Measurements from ENCODE around the gene USH1G.

The USH1G gene

GRCh38 chr17:74901353-74902135 lies 21.5 kb downstream of the USH1G start:
- DNase-seq: no peak

- DNase-seq: no peak
Measured at GRCh38 chr17:74900208-74900607, 22.8 kb downstream of the USH1G start.

GRCh38 chr17:74898376-74898946 lies 24.6 kb downstream of the USH1G start:
- peak; percentile 30 for DNase-seq

- no peak for DNase-seq
Measured at GRCh38 chr17:74893936-74894671, 29.0 kb downstream of the USH1G start.

GRCh38 chr17:74892974-74893911 lies 29.8 kb downstream of the USH1G start, which contains the start of gene FADS6:
Gene FADS6 (minus strand): TSS chr17:74893633. CDS start chr17:74893595, 38 bp downstream.
- no peak for DNase-seq

DNA sequence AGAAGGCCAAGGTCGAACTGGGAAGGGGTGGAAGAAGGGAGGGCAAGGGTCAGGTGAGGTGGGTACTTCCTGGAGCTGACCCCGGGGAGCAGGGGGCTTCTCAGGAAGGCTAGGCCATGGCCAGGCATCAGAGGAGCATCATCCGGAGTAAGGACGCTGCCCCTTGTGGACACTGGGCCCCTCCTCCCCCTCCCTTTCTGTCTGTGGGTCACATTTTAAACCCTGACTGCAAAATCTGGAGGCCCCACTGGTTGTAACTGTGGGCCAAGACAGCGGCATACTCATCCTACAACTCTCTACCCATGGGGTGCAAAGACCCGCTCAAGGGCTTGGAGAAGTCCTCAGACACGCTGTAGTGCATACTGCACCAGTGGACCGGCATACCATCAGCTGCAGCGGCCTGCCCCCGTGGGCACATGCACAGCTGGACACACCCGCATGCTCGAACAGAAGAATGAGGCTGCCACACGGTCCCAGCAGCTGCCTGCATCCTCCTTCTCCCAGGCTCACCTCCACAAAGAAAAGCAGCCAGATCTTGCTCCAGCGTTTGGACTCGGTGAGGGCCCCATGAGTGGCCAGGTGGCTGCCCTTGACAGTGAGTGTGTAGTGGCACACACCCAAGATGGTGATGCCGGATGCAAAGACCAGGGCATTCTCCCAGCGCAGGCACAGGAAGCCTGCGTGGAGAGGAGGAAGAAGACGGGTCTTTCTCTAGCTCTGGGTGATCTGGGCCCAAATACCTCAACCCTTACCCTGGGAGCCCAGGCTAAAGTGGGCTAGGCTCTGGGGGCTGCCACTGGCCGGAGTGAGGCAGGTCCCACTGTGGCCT lies 30.8 kb downstream of the USH1G start:
- DNase-seq: no peak

DNA sequence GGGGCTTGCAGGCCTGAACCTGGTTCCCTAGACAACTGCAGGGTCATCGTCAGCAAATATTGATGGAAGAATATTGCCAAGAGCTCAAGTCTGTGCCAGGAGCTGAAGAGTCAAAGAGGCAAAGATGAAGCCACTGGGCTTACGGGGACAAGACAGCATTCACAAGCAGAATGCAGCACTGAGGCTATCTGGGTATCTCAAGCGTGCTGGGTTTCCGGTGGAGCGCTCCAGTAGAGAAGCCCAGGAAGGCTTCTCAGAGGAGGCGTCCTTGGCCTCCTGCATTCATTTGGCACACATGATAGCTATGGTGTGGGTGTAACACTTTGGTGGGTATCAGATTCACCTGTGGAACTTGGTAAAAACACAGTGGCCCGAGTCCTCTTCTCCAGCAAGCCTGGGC lies 32.5 kb downstream of the USH1G start:
- DNase-seq: no peak

DNA sequence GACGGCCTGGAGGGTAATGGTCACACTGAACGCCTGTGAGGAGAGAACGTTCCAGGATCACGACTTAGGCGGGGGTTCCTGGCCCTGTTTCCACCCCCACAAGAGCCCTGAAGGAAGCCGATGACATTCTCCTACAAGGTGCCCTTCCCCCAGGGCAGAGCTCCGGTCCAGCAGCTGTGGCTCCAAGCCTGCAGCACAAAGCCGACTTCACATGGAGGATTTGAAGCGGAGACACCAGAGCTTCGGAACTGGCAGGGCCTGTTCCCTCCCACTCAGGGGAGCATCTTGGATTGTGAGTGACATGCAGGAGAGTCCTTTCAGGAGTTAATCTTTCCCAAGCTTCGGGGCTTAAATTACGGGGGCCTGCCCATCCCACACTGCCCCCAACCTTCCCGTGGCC lies 34.6 kb downstream of the USH1G start:
- no peak for DNase-seq

GRCh38 chr17:74883241-74883745 lies 39.8 kb downstream of the USH1G start:
- no peak for DNase-seq

- DNase-seq: peak; percentile 23
Measured at GRCh38 chr17:74882517-74883240, 40.4 kb downstream of the USH1G start.

DNA sequence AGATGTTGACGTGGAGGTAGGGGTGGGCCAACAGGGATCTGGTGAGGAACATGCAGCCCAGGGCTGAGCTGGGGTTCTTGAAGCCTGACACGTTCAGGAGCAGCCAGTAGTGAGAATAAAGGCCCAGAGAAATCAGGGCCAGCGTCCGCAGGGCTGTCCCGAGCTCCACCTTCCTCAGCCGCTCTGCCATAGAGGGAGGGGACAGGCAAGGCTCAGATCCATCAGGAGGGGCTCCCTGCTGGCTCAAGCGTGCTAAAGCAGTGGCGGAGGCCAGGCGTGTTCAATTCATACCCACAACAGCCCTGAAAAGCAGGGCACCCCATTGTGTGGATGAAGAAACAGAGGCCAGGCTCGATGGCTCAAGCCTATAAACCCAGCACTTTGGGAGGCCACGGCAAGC lies 42.0 kb downstream of the USH1G start:
- no peak for DNase-seq

GRCh38 chr17:74879308-74879707 lies 43.7 kb downstream of the USH1G start:
- DNase-seq: no peak

DNA sequence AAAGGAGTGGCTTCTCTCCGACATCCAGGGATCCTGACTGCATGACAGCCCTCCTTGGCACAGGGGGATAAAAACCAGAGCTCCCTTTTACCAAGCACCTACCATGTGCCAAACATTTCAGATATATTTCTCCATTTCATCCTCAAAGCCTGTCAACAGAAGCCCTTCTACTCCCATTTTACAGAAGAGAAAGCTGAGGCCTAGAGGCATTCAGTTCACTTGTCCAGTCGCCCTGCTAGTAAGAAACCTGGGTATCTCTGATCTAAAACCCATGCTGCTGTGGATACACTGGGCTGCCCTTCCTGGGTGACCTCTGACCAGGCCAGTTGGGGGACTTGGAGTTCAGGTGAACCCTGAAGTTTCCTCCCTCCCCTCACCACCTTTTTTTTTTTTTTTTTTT lies 44.4 kb downstream of the USH1G start:
- no peak for DNase-seq

- peak; percentile 70 for DNase-seq
Measured at GRCh38 chr17:74877592-74878548, 45.2 kb downstream of the USH1G start.

DNA sequence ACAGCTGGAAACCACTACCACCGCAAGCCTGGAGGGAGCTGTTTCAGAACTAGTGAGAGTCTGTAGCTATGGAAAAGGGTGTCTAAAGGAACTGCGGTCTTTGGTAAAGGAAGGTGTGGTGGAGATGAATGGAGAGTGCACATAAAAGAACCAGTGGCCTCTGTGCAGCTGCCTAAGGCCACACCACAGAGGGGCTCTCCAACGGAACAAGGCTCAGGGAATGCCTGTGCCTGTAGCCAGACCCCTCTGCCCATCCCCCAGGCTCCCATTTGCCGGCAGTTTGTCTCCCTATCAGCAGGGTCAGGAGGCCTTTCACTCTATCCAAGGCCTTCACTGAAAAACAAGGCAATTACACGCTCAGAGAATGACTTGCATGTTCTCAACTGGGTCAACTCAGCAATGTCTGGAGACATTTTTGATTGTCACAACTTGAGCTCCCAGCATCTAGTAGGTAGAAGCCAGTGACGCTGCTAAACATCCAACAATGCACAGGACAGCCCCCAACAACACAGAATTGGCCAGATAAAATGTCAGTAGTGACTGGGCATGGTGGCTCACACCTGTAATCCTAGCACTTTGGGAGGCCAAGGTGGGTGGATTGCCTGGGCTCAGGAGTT lies 47.0 kb downstream of the USH1G start:
- no peak for DNase-seq

- DNase-seq: peak; percentile 76
Measured at GRCh38 chr17:74875155-74875976, 47.7 kb downstream of the USH1G start.

DNA sequence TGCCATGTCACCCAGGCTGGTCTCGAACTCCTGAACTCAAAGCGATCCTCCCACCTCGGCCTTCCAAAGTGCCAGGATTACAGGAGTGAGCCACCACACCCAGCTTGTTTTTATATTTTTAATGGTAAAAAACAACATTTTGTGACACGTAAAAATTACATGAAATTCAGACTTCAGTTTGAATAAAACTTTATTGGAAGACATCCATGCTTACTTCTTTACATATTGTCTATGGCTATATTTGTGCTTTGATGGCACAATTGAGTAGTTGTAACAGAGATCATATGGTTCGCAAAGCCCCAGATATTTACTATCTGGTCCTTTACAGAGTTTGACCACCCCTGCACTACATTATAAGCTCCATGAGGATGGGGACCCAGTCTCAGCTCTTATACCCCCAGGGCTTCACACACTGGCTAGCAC lies 48.4 kb downstream of the USH1G start:
- no peak for DNase-seq
